Suppressor macrophage treated with lipopolysaccharide for 4 hours (primary cell): Measurements from ENCODE around the gene SGK1.
A peak's percentile ranks its signal among the peaks of the same experiment; 100 is the strongest.
"Not testable (repeated sequence)": the region's sequence is repeated elsewhere in the genome, so short reads cannot be mapped to it uniquely, and the experiment has no call there.

ENCODE experiments used
- DNase-seq: peaks from one replicate; pipeline ENCODE4 v3.0.0-alpha.2; 2020

Gene SGK1

DNA sequence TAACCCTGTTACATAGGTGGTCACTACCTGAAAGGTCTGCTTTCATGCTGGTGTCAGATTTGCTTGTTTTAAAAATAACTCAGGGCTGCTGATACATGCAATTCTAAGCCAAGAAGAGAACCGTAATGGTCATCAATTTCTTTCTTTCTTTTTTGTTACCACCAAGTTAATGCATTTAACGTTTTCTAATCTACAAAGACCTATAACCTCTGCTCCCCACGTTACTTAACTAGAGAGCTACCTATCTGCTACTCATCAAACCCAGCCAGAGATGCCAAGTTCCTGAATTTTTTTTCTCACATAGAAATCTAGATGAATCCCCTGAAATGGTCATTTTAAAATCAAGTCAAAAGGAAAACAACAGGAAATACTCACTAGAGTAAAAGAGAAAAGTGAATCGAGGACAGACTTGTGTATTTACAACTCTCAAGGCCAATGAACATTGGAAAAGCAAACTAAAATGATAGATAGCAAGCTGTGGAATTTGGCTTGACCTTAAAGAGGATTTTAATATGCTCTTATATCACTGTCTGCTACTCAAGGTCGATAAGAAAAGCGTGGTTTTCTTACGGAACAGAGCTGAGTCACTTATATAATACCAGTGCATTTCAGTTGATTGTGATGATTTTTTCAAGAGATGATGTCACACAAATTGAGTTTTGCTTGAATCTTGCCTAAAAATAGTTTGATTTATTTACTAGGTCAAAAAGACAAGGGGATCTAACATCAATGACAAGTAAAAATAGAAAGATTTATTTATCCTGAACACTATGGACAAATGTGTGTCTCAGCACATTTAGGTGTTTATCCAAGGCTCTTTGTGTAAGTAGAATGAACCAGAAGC, 67.9 kb downstream of the SGK1 start:
- DNase-seq: peak; percentile 25

GRCh38 chr6:134249239-134249758, 68.6 kb downstream of the SGK1 start:
- peak; percentile 66 for DNase-seq

DNA sequence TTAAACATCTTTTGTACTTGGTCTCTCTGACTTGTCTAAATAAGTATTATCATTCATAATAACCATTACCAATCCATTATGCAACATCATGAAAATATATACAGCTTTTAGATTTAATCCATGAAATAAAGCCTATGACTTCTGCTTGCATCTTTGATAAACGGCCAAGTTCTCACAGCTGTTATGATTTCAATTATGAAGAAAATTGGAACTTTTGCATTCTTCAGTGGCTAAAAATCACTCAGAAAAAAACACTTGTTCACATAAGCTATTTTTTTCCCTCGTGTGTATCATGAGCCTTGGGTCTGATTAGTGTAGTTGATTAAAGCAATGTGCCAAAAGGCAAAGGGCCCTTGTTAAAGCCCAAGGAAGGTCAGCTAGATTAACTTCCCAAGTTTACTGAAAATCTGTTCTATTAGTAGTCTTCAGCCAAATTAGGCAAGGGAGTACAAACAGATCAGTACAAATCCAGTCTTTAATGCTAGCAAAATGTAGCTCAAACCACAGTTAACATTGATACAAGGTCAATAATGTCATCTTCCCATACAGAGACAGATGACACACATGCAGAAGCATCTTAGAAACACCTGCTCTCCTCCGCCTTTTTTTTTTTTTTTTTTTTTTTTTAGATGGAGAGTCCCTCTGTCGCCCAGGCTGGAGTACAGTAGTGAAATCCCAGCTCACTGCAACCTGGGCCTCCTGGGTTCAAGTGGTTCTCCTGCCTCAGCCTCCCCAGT, 69.9 kb downstream of the SGK1 start:
- no peak for DNase-seq

DNA sequence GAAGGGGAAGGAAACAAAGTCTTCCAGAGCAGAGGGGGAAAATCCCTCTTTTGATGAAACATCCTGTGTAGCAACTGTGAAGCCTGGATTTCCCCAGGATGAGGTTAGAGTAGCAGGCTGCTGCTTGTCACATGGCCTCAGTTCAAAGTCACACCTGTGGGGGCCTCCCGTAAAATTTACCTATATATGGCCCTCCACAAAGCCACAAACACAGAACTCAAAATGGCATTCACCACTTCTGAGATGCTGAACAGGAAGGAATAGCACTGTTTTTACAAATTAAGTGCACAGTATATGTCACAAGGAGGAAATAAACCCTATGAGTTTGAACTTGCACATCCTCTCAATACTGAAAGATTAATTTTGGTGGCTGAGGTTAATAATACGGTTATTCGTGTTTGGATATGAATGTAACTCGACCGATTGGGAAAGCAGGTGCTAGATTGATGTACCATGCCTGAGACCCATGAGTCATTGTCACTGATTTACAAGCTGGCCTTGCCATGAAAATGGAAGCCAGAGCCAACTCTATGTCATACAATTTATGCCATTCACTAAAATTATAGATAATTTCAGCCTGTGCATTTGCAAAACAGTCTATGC, 70.6 kb downstream of the SGK1 start:
- peak; percentile 85 for DNase-seq

DNA sequence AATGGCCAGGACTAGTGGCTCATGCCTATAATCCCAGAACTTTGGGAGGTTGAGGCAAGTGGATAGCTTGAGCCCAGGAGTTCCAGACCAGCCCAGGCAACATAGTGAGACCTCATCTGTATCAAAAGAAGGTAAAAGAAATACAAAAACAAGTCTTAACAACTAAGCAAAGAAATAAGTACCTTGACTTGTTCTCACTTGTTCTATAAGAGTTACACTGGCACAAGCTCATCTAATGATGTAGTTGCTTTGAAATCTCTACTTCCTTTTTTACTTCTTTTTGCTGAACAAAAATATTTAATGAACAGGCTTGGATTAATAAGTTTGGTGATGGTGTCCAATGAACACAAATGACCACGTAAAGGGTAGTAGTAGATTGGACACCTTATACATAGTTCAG, 72.2 kb downstream of the SGK1 start:
- no peak for DNase-seq

GRCh38 chr6:134245041-134245440, 72.9 kb downstream of the SGK1 start:
- no peak for DNase-seq

GRCh38 chr6:134240665-134241431, 77.1 kb downstream of the SGK1 start:
- DNase-seq: peak; percentile 92

DNA sequence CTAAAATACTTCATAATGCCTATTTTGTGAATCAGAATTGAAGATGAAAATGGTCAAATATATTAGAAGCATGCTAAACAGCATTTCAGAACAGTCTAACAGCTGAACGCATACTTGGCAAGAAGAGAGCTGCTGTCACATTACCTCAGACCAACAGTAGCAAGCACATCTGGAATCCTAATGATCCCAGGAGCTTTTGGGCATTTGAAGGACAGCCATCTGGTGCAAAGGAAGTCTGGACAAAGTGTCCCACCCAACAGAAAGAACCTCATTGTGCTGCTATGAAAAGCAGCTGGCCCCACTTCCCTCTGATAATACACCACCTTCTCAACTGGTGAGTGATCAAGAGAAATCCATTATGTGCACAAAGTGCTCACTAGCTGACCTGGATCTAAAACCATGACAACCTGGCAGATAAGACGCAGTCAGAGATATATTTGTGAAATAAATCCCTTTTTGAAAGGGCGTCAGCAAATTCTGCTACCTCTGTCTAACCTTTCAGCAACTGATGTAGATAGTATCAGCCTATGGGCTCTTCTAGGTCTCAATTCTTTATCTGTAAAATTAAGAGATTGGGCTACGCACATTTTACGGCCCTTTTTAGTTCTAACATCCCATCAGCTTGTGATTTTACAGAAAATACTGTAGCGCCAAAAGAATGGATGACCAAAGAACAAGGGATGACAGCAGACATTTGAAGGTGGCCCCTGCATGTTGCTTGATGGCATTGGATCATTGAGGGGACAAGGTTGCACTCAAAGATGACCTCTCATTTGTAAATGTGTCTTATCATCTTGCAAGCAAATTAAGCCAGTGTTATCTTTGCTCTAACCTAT, 78.7 kb downstream of the SGK1 start:
- DNase-seq: no peak

- no peak for DNase-seq
These were observed 79.9 kb downstream of the SGK1 start for GRCh38 chr6:134238006-134238405.

DNA sequence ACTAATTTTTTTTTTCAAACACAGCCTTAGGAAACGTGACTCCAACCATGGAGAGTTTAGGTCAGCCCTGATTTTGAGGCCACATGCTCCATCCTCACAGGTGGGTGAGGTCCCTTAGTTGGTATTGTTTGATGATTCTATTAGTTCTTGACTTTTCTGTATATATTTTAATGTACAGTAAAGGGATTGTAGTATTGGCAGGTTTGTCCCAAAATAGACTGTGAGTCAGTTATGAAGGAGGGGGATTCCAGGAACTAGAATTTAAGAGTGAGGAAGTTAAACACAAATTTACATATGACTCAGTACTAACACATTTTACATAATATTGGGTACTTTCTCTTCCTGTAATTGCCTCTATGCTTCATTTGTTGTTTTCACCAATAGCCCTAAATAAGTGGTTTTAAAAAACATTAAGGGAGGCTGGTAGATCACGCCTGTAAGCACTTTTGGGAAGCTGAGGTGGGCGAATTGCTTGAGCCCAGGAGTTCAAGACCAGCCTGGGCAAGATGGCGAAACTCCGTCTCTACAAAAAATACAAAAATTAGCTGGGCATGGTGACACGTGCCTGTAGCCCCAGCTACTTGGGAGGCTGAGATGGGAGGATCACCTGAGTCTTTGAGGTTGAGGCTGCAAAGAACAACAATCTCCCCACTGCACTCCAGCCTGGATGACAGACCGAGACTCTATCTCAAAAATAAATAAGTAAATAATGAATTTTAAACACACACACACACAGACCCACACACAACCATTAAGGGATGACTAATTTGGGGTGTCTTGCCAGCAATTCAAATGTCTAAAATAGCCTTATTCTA, 81.8 kb downstream of the SGK1 start:
- DNase-seq: peak; percentile 80

DNA sequence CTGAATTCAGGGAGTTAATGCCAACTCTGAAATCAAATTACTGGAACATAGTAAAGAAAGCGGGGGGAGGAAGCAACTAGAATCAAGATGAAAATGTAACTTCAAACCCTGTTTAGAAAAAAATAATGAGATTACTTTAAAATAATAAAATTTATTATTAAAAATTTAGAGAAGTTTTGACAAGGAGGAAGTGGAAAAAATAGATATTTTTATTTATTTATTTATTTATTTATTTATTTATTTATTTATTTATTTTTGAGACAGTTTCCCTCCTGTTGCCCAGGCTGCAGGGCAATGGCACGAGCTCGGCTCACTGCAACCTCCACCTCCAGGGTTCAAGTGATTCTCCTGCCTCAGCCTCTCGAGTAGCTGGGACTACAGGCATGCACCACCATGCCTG, 82.6 kb downstream of the SGK1 start:
- DNase-seq: not testable (repeated sequence)

DNA sequence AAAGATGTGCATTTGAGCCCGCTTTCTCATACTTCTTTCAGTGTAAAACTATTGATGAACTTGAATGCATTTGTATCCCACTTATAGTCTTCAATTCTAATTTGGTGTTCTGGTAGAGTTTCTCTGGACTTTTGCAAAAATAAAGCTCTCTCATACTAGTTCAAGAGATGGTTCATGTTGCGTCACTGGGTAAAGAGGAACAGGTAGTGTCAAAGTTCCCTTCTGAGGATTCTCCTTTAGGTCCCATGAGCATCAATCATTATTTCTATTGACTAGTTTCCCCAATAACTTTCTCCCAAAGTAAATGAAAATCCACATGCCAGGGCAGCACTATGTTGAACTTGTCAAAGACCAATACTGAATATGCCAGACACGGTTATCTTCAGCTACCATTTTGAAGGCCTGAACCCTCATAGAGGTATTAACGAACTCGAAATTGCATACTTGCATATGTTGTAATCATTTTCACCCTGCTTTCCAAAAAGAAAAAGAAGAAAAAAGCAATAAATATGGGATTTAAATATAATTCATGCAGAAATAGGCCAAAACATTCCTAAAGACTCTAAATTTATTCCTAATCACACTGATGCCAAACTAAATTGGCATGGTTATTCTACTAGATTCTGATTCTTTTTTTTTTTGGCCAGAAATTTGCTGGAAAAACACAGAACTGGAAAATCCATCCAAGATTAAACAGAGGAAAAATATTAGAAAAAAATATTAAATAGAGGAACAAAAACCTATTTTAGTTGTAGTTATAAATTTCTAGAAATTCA, 84.5 kb downstream of the SGK1 start:
- peak; percentile 41 for DNase-seq

DNA sequence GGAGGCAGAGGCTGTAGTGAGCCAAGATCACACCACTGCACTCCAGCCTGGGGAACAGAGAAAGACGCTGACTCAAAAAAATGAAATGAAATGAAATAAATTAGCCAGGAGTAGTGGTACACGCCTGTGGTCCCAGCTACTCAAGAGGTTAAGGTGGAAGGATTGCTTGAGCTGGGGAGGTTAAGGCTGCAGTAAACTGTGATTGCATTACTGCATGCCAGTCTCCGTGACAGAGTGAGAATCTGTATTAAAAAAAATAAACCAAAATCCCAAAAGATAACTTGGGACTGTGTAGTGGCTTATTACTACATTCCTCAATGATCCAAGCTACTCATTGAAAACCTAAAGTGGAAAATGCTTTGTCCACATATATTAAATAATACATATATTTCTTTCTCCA, 87.0 kb downstream of the SGK1 start:
- no peak for DNase-seq

DNA sequence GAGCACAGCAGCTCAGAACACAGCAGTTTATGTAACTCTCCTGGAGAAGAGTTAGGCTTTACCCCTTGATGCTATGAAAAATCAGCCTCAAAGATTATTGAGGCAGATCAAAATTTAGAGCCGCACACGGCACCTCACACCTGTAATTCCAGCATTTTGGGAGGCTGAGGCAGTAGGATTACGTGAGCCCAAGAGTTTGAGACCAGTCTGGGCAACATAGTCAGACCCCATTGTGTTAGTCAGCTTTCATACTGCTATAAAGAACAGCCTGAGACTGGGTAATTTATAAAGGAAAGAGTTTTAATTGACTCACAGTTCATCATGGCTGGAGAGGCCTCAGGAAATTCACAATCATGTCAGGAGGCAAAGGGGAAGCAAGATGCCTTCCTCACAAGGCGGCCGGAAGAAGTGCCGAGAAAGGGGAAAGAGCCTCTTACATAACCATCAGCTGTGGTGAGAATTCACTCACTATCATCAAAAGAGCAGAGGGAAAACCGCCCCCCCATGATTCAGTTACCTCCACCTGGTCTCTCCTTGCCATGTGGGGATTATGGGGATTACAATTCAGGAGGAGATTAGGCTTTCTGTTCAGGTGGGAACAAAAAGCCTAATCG, 87.7 kb downstream of the SGK1 start:
- DNase-seq: peak; percentile 91

DNA sequence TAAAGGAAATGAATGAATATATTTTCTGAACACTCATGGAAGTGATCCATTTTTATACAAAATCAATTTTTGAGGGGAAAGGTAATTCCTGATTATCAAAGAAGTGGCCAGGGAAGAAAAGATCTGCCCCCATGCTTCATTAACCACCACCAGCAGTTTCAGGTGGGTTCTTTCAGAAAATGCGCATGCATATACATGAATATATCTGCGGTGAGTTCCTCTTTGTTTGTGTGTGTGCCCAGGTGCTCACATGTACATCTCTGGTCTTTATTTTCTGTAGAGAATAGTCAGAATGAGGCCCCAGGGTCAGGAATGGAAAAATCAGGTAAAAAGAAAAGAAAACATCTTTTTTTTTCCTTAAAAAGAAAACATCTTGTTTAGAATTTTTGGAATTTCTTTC, 88.4 kb downstream of the SGK1 start:
- no peak for DNase-seq

GRCh38 chr6:134223796-134224420, 94.0 kb downstream of the SGK1 start:
- DNase-seq: no peak

DNA sequence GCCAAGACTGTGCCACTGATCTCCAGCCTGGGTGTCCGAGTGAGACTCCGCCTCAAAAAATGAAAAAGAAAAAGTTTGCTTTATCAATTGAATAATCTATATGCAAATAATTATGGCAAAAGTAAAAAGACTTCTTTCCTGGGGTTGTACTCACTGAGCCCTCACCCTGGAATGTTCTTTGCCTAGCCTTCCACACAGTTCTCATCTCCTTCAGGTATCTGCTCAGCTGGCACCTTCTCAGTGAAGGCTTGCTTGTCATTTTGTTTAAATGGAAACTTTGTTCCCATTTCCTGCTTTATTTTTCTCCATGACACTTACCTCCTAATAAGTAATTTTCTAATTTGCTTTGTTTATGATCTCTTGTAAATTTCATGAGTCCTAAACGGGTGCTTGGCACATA, 96.7 kb downstream of the SGK1 start:
- DNase-seq: no peak

DNA sequence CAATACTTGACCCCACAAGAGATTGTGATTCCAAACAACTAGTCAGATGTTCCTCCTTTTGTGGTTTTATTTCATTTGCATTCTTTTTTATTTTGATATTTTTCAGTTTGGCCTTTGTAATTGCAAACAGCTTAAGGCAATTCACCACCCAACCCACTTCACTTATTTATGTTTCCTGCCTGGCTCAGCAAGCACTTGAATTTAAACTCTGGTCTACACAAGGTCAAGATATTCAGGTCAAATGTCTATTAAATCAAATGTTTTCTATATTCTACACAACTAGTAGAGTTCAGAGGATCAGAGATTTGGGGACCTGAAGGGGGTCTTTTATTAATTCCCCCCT, 100.1 kb downstream of the SGK1 start:
- DNase-seq: no peak

DNA sequence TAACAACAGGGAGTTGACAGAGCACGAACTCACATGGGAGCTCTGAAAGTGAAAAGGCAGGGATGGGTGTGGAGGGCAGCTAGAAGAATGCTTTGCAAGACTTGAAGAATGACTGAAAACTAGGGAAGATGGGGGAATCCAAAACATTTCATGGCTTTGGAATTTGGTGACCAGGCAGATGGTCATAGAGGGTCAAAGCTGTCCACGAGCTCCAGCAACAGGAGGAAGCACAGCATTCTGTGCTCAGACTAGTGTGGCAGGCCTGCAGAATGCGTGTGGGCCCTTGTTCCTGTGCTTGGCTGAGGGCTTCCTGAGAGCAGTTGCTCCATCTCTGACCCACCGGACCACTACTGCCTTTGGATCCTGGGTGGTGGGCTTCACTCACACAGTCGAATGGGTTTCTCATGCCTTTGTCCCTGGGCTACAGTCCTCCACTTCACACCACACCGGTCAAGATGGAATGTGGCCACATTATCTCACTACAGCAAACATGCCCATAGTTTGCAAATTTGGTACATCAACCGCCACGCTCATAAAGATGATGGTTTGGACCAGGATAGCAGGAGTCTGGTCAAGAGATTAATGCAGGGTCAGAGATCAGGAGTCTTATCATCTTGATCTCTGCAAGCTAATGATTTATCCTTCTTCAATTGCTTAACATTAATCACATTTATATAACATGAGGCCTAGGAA, 100.7 kb downstream of the SGK1 start:
- DNase-seq: no peak
